BJ (cell line): ENCODE data around the gene TNS3. TPM values are rescaled to one million over a fixed set of nuclear protein-coding genes. Genes with fewer than 3 reads are reported as not detected.

Source experiments
- CTCF ChIA-PET: fragments of 350-600 bp; formaldehyde crosslinking; extraction: SDS; loops from one replicate; lab custom pipeline; 2021; ENCODE audit warnings: antibody characterized with exemption, inconsistent platforms; lab: Yijun Ruan, JAX
- POLR2A ChIA-PET: fragments of 300-600 bp; sonication (Branson Sonifier 250); formaldehyde crosslinking; extraction: SDS; loops from one replicate; lab custom pipeline; 2021; ENCODE audit warnings: antibody characterized with exemption; lab: Charles Lee
- DNase-seq: peaks from one replicate; pipeline ENCODE4 v3.0.0-alpha.2; 2011; ENCODE audit warnings: low read depth
- H3K27me3 ChIP-seq: 2 replicates; pipeline ENCODE4 v1.6.0; 2011; ENCODE audit warnings: low read length; ENCODE audit not compliant: control insufficient read depth, insufficient read depth
- H3K36me3 ChIP-seq: 2 replicates; pipeline ENCODE4 v1.5.1; 2011; ENCODE audit warnings: low read length; ENCODE audit not compliant: control insufficient read depth, insufficient read depth
- H3K4me3 ChIP-seq: 2 replicates; pipeline ENCODE4 v1.5.1; 2011; ENCODE audit warnings: low read depth, mild to moderate bottlenecking, control low read depth, low read length
- polyA plus RNA-seq: library from polyadenylated mRNA; depleted of rRNA; stranded (reverse); fragments of >200 nt; gene quantifications from 2 replicates; pipeline ENCODE4 v1.2.3, GENCODE V29; 2011
- TF ChIP-seq, protein P1 (sequence below): IDR thresholded peaks from 2 replicates; pipeline ENCODE4 v1.5.1; 2011; ENCODE audit warnings: low read depth, mild to moderate bottlenecking, control low read depth, inconsistent platforms, low read length, moderate library complexity; ENCODE audit not compliant: insufficient read depth

The TNS3 gene
- polyA plus RNA-seq, 1 experiment: 126 TPM

DNA sequence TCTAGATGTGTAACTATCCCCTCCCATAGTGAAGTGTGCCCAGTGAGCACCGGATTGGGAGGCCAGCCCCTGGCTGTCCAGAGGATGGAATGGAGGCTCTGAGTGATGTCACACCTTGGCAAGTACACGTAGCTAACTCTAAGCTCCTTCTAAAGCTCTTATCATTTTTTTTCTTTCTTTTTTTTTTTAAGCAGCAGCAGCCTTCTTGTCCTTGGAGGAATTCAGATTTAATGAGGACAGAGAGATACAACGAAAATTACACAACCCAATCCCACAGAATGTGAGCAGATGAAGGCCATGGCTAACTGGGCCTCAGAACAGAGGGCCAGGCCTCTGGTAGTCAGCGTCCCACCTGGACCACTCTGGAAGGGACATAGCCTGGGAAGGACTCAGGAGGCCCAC, 11.3 kb downstream of the TNS3 start:
- H3K27me3 ChIP-seq: no peaks in the 10 kb centered on the region
- TF ChIP-seq, protein P1, sequence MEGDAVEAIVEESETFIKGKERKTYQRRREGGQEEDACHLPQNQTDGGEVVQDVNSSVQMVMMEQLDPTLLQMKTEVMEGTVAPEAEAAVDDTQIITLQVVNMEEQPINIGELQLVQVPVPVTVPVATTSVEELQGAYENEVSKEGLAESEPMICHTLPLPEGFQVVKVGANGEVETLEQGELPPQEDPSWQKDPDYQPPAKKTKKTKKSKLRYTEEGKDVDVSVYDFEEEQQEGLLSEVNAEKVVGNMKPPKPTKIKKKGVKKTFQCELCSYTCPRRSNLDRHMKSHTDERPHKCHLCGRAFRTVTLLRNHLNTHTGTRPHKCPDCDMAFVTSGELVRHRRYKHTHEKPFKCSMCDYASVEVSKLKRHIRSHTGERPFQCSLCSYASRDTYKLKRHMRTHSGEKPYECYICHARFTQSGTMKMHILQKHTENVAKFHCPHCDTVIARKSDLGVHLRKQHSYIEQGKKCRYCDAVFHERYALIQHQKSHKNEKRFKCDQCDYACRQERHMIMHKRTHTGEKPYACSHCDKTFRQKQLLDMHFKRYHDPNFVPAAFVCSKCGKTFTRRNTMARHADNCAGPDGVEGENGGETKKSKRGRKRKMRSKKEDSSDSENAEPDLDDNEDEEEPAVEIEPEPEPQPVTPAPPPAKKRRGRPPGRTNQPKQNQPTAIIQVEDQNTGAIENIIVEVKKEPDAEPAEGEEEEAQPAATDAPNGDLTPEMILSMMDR: no peak
- peak; percentile 49 for DNase-seq
- peaks cover 15% of the 10 kb centered on the region for H3K36me3 ChIP-seq
- POLR2A ChIA-PET: interaction anchor here (0.6 to 0.7 kb wide), 6 partner anchors 18 to 305 kb away, joined by 3 to 5 read pairs (median 4); no protein-coding TSS in a partner anchor
- H3K4me3 ChIP-seq: no peak overlapping the region
- CTCF ChIA-PET: interaction anchor here (1.1 to 1.6 kb wide), 3 partner anchors 86 to 216 kb away, joined by 3 to 7 read pairs (median 5); no protein-coding TSS in a partner anchor

- DNase-seq: no peak
- ChIA-PET POLR2A (no interaction called here), CTCF (no interaction called here)
- Histone ChIP-seq H3K4me3 (no peak overlapping the region), H3K27me3 (no peaks in the 10 kb centered on the region), H3K36me3 (peaks cover 15% of the 10 kb centered on the region)
- TF ChIP-seq, protein P1: no peak
Measured at GRCh38 chr7:47568547-47568946, 13.4 kb downstream of the TNS3 start.

- POLR2A ChIA-PET: no interaction called here
- no peak overlapping the region for H3K4me3 ChIP-seq
- TF ChIP-seq, protein P1: no peak
- DNase-seq: no peak
- H3K27me3 ChIP-seq: no peaks in the 10 kb centered on the region
- H3K36me3 ChIP-seq: peaks cover 18% of the 10 kb centered on the region
- CTCF ChIA-PET: interaction anchor here (0.6 kb wide), 1 partner anchor 78 kb away, joined by 3 read pairs; no protein-coding TSS in a partner anchor
Measured at GRCh38 chr7:47568056-47568455, 13.9 kb downstream of the TNS3 start.

- TF ChIP-seq, protein P1: no peak
- ChIA-PET POLR2A (no interaction called here), CTCF (no interaction called here)
- Histone ChIP-seq H3K27me3 (no peaks in the 10 kb centered on the region), H3K4me3 (no peak overlapping the region), H3K36me3 (peaks cover 19% of the 10 kb centered on the region)
- DNase-seq: no peak
Measured at GRCh38 chr7:47565640-47566250, 16.2 kb downstream of the TNS3 start.

DNA sequence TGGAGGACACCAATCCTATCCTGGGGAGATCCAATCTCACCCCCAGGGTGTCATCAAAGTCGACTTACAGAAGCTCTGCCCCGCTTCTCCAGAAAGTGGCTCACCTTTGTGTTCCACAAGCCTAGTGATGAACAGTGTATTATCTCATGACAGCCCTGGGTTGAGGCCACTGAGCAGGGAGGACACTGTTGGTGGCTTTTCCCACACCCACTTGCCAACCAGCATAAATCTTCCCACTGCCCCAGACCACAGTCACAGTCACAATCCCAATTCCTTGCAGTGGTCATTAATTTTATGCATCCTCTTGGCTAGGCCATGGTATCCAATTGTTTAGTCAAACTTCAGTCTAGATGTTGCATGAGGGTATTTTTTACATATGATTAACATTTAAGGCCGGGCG, 18.4 kb downstream of the TNS3 start:
- ChIA-PET POLR2A (no interaction called here), CTCF (interaction anchor here (1.5 kb wide), 1 partner anchor 8 kb away, joined by 4 read pairs; no protein-coding TSS in a partner anchor)
- TF ChIP-seq, protein P1: no peak
- no peak for DNase-seq
- no peak overlapping the region for H3K4me3 ChIP-seq
- no peaks in the 10 kb centered on the region for H3K27me3 ChIP-seq
- H3K36me3 ChIP-seq: peaks cover 23% of the 10 kb centered on the region
